ENCODE data around the gene FAM114A2. TPM values are rescaled to one million over a fixed set of nuclear protein-coding genes. Genes with fewer than 3 reads are reported as not detected.

Gene FAM114A2
- total RNA-seq, 6 experiments from 2014 or later, result 5.0 to 20.2 (median 15.5) TPM

GRCh38 chr5:153998010-153998409 is 40.7 kb downstream of the FAM114A2 start:
- ATAC-seq, result no peak
- Histone ChIP-seq H3K27me3 (no peaks in the 10 kb centered on the region), H3K4me3 (no peak overlapping the region), H3K9me3 (no peaks in the 10 kb centered on the region), H3K4me1 (no peaks in the 10 kb centered on the region), H3K36me3 (peaks cover 0 to under 1% (median 0%) of the 10 kb centered on the region in 4 donors), H3K27ac (no peak overlapping the region)
- 54% methylated on average over 1 of the region's 1 CpG for WGBS (ENCODE audit: insufficient coverage, low coverage, low lambda C conversion rate, missing lambda C conversion rate)
- intact Hi-C loops (cut with DNase I), result no loop called here
- TF ChIP-seq CTCF (IDR thresholded peaks at IDR 0.05) (no peak), POLR2A (IDR thresholded peaks at IDR 0.05) (no peak)
- DNase-seq, result no peak

- intact Hi-C loops (cut with DNase I), result no loop called here
- ATAC-seq (no peak), DNase-seq (no peak)
- Histone ChIP-seq H3K9me3 (no peaks in the 10 kb centered on the region), H3K36me3 (peaks cover 0 to 10% (median 4%) of the 10 kb centered on the region in 4 donors), H3K4me3 (no peak overlapping the region), H3K4me1 (no peaks in the 10 kb centered on the region), H3K27me3 (no peaks in the 10 kb centered on the region), H3K27ac (no peak overlapping the region)
- TF ChIP-seq POLR2A (IDR thresholded peaks at IDR 0.05), result no peak
- TF ChIP-seq CTCF (IDR thresholded peaks at IDR 0.05), result no peak
Measured at GRCh38 chr5:153991168-153991567, 47.5 kb downstream of the FAM114A2 start.

- H3K4me1 ChIP-seq, result no peaks in the 10 kb centered on the region
- DNase-seq (no peak), ATAC-seq (no peak)
- no peaks in the 10 kb centered on the region for H3K9me3 ChIP-seq
- H3K27ac ChIP-seq, result no peak overlapping the region
- intact Hi-C loops (cut with DNase I), result no loop called here
- H3K36me3 ChIP-seq, result peaks cover 0 to 10% (median 4%) of the 10 kb centered on the region in 4 donors
- no peaks in the 10 kb centered on the region for H3K27me3 ChIP-seq
- H3K4me3 ChIP-seq, result no peak overlapping the region
- no peak for TF ChIP-seq CTCF (IDR thresholded peaks at IDR 0.05)
- no peak for TF ChIP-seq POLR2A (IDR thresholded peaks at IDR 0.05)
- WGBS (ENCODE audit: insufficient coverage, low coverage, low lambda C conversion rate, missing lambda C conversion rate), result 87% methylated on average over 4 of the region's 5 CpGs
Measured at GRCh38 chr5:153988510-153988909, 50.2 kb downstream of the FAM114A2 start.

GRCh38 chr5:153987301-153987700 is 51.4 kb downstream of the FAM114A2 start:
- DNase-seq (no peak), ATAC-seq (no peak)
- no peak for TF ChIP-seq CTCF (IDR thresholded peaks at IDR 0.05)
- TF ChIP-seq POLR2A (IDR thresholded peaks at IDR 0.05), result no peak
- Histone ChIP-seq H3K9me3 (no peaks in the 10 kb centered on the region), H3K4me3 (no peak overlapping the region), H3K36me3 (peaks cover 0 to 3% (median 1%) of the 10 kb centered on the region in 4 donors), H3K27me3 (no peaks in the 10 kb centered on the region), H3K27ac (no peak overlapping the region), H3K4me1 (no peaks in the 10 kb centered on the region)
- intact Hi-C loops (cut with DNase I), result no loop called here
- WGBS (ENCODE audit: insufficient coverage, low coverage, low lambda C conversion rate, missing lambda C conversion rate), result 67% methylated on average over 1 of the region's 2 CpGs

- intact Hi-C loops (cut with DNase I), result no loop called here
- Histone ChIP-seq H3K4me1 (no peaks in the 10 kb centered on the region), H3K9me3 (no peaks in the 10 kb centered on the region), H3K27me3 (no peaks in the 10 kb centered on the region), H3K27ac (no peak overlapping the region), H3K4me3 (no peak overlapping the region), H3K36me3 (no peaks in the 10 kb centered on the region)
- ATAC-seq (no peak), DNase-seq (no peak)
- WGBS (ENCODE audit: insufficient coverage, low coverage, low lambda C conversion rate, missing lambda C conversion rate), result 56% methylated on average over 2 of the region's 3 CpGs
- TF ChIP-seq CTCF (IDR thresholded peaks at IDR 0.05) (no peak), POLR2A (IDR thresholded peaks at IDR 0.05) (no peak)
Measured at GRCh38 chr5:153985498-153985897, 53.2 kb downstream of the FAM114A2 start.

Measured in right lobe of liver (tissue), 6 donors.